ENCODE results near the gene TRPV4. TPM values are rescaled to one million over a fixed set of nuclear protein-coding genes. Genes with fewer than 3 reads are reported as not detected.
A peak's percentile ranks its signal among the peaks of the same experiment; 100 is the strongest.

Gene TRPV4
- total and polyA plus RNA-seq, 9 of the 15 experiments (the other 6 are each of a cell fraction or from before 2014, with no cell fraction given) = 0.13 TPM; not detected in 8

- ATAC-seq (no peak), FAIRE-seq (no peak), DNase-seq (ENCODE audit: extremely low read depth in 1 of 4, low spot score in 3 of 4) (no peak)
- Histone ChIP-seq H3K4me2 (ENCODE audit: insufficient read depth, low read length) (no peak overlapping the region), H3K36me3 (ENCODE audit: control insufficient read depth, insufficient read depth, low read length) (no peaks in the 10 kb centered on the region), H4K20me1 (replicated peaks; ENCODE audit: control insufficient read depth, insufficient read depth, low read length) (0 out of 2 replicates have a peak, but pooled peaks cover 3% of the 10 kb centered on the region), H3K27me3 (ENCODE audit: control insufficient read depth in 2 of 2, insufficient read depth in 2 of 2, low read length in 2 of 2) (peaks cover 19 to 71% of the 10 kb centered on the region in 2 experiments), H3K9ac (ENCODE audit: insufficient read depth in 1 of 2, low read depth in 2 of 2, low read length in 2 of 2) (no peak overlapping the region), H3K79me2 (ENCODE audit: control insufficient read depth, insufficient read depth, low read length) (no peaks in the 10 kb centered on the region), H2AFZ (ENCODE audit: low read depth, low read length) (no peak overlapping the region), H3K4me3 (no peak overlapping the region), H3K9me1 (ENCODE audit: control insufficient read depth, insufficient read depth, low read length) (no peaks in the 10 kb centered on the region), H3K9me3 (replicated peaks; ENCODE audit: control insufficient read depth, insufficient read depth, low read depth, low read length) (peaks cover 3% of the 10 kb centered on the region; the same call in 1 of the 2 replicates), H3K4me1 (replicated peaks in 1 of 2; ENCODE audit: control insufficient read depth in 2 of 2, insufficient read depth in 2 of 2, low read length in 2 of 2) (peaks cover 0 to 4% of the 10 kb centered on the region in 2 experiments; a peak in 1 of 5 replicates), H3K27ac (ENCODE audit: extremely low read depth, low read depth, low read length) (no peak overlapping the region)
- 4% methylated on average over 4 of the region's 4 CpGs for WGBS (ENCODE audit: insufficient coverage, low coverage, missing lambda C conversion rate)
- in situ Hi-C loops (cut with MboI) = no loop called here
- TF ChIP-seq GABPB2 (CRISPR knock-in tag; conservative IDR thresholded peaks at IDR 0.05) = no peak
- TF ChIP-seq RBM25 (IDR thresholded peaks at IDR 0.05; ENCODE audit: low read depth, low read length, severe bottlenecking) = peak; percentile 60
- TF ChIP-seq FOSL1 (tag; conservative IDR thresholded peaks at IDR 0.05) = no peak
- no peak for TF ChIP-seq TFAM (CRISPR knock-in tag; conservative IDR thresholded peaks at IDR 0.05)
- TF ChIP-seq ZBTB8A (IDR thresholded peaks at IDR 0.05; ENCODE audit: partially characterized antibody) = no peak
- no peak for TF ChIP-seq HMBOX1 (IDR thresholded peaks at IDR 0.05)
- no peak for TF ChIP-seq TAF9B (IDR thresholded peaks at IDR 0.05; ENCODE audit: partially characterized antibody)
- ChIA-PET CTCF (ENCODE audit: low intra/inter-chr PET ratio) (no interaction called here), POLR2A (no interaction called here)
- intact Hi-C loops (cut with micrococcal nuclease) = no loop called here
- BruUV-seq (replicated peaks) = no TSS peak
Observed at GRCh38 chr12:109785854-109786253, 47.3 kb downstream of the TRPV4 start.
